ENCODE data around the gene SNCB. TPM values are rescaled to one million over a fixed set of nuclear protein-coding genes. Genes with fewer than 3 reads are reported as not detected.

The SNCB gene
- total RNA-seq, 1 experiment from 2014 or later: 2.4 TPM

- DNase-seq (ENCODE audit: low read depth): no peak
These were observed 31.3 kb upstream of the SNCB start for GRCh38 chr5:176661676-176662075.

- peak; percentile 70 for DNase-seq (ENCODE audit: low read depth)
These were observed 30.7 kb upstream of the SNCB start for GRCh38 chr5:176660860-176661641.

GRCh38 chr5:176660530-176660859 lies 30.2 kb upstream of the SNCB start:
- DNase-seq (ENCODE audit: low read depth): no peak

- no peak for DNase-seq (ENCODE audit: low read depth)
These were observed 29.6 kb upstream of the SNCB start for GRCh38 chr5:176659860-176660461.

GRCh38 chr5:176659512-176659839 lies 29.1 kb upstream of the SNCB start:
- no peak for DNase-seq (ENCODE audit: low read depth)

- peak; percentile 13 for DNase-seq (ENCODE audit: low read depth)
These were observed 28.6 kb upstream of the SNCB start for GRCh38 chr5:176658817-176659511.

GRCh38 chr5:176658007-176658599 lies 27.8 kb upstream of the SNCB start:
- DNase-seq (ENCODE audit: low read depth): peak; percentile 71

GRCh38 chr5:176656467-176656990 lies 26.2 kb upstream of the SNCB start:
- no peak for DNase-seq (ENCODE audit: low read depth)

- no peak for DNase-seq (ENCODE audit: low read depth)
These were observed 24.5 kb upstream of the SNCB start for GRCh38 chr5:176654856-176655255.

GRCh38 chr5:176653401-176654385 lies 23.4 kb upstream of the SNCB start:
- DNase-seq (ENCODE audit: low read depth): no peak

GRCh38 chr5:176652136-176652535 lies 21.8 kb upstream of the SNCB start:
- peak; percentile 13 for DNase-seq (ENCODE audit: low read depth)

- DNase-seq (ENCODE audit: low read depth): no peak
These were observed 21.2 kb upstream of the SNCB start for GRCh38 chr5:176651472-176651980.

GRCh38 chr5:176650354-176650884 lies 20.1 kb upstream of the SNCB start:
- DNase-seq (ENCODE audit: low read depth): no peak

GRCh38 chr5:176648474-176649194 lies 18.3 kb upstream of the SNCB start:
- DNase-seq (ENCODE audit: low read depth): no peak

- DNase-seq (ENCODE audit: low read depth): peak; percentile 15
These were observed 17.6 kb upstream of the SNCB start for GRCh38 chr5:176647843-176648473.

GRCh38 chr5:176647030-176647842 lies 16.9 kb upstream of the SNCB start, which contains the start of gene TSPAN17:
TSS of gene TSPAN17 (plus strand) at chr5:176647484. CDS start at chr5:176647616, 132 bp downstream.
- DNase-seq (ENCODE audit: low read depth): peak; percentile 97

- no peak for DNase-seq (ENCODE audit: low read depth)
These were observed 16.3 kb upstream of the SNCB start for GRCh38 chr5:176646707-176647029.

GRCh38 chr5:176646049-176646706 lies 15.8 kb upstream of the SNCB start:
- no peak for DNase-seq (ENCODE audit: low read depth)
